ENCODE measurements around the gene CCSER1.

CCSER1 gene

DNA sequence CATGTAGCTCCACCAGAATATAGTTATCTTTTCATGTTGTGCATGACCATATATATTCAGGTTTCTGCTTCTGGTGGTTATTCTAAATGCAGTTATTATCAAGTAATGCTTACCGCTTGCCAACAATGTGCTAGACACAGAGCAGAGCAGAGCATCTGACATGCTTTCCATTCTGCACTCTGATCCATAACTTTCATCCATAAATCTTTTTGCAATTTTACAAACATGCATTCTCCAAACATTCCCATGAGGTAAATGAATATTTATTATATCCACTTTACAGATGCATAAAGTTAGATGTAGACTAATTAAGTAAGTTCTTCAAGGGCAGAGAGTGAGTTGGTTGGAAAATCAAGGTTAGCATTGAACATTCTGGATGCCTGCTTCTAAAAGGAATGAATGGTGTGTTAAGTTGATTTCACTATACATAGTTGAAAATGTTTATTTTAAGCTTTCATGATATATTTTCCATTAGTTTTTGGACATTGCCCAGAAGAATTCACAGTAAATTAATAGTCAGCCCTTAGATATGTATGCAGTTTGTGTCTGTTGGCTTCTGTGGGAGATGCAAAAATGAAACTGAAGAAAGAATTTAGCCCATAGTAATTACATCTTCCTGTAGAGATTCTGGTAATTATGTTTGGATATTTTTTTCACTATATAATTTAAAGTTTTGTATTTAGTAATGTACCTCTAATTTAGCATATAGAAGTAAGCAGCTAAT, 867.8 kb downstream of the CCSER1 start:
- H3K36me3 ChIP-seq, result no peaks in the 10 kb centered on the region
- no peaks in the 10 kb centered on the region for H3K4me1 ChIP-seq
- H3K9me3 ChIP-seq (replicated peaks in 1 of 11), result no peaks in the 10 kb centered on the region
- no peak overlapping the region for H3K27ac ChIP-seq
- no peaks in the 10 kb centered on the region for H3K27me3 ChIP-seq
- H3K4me2 ChIP-seq, result no peak overlapping the region
- H3K4me3 ChIP-seq, result no peak overlapping the region
- no peaks in the 10 kb centered on the region for H4K20me1 ChIP-seq
- no peak overlapping the region for H3K9ac ChIP-seq
- TF ChIP-seq Cebpa-rat (IDR thresholded peaks at IDR 0.05), result no peak

- H3K9me3 ChIP-seq (replicated peaks in 1 of 11), result no peaks in the 10 kb centered on the region
- TF ChIP-seq Cebpa-rat (IDR thresholded peaks at IDR 0.05), result no peak
- H3K36me3 ChIP-seq, result no peaks in the 10 kb centered on the region
- no peak overlapping the region for H3K27ac ChIP-seq
- no peaks in the 10 kb centered on the region for H3K27me3 ChIP-seq
- H3K4me3 ChIP-seq, result no peak overlapping the region
- H3K9ac ChIP-seq, result no peak overlapping the region
- H3K4me2 ChIP-seq, result no peak overlapping the region
- peaks cover 0 to 7% (median 0%) of the 10 kb centered on the region in 10 experiments; a peak in 1 of 20 replicates for H3K4me1 ChIP-seq
- no peaks in the 10 kb centered on the region for H4K20me1 ChIP-seq
These were observed 868.8 kb downstream of the CCSER1 start for GRCh38 chr4:90995996-90996395.

DNA sequence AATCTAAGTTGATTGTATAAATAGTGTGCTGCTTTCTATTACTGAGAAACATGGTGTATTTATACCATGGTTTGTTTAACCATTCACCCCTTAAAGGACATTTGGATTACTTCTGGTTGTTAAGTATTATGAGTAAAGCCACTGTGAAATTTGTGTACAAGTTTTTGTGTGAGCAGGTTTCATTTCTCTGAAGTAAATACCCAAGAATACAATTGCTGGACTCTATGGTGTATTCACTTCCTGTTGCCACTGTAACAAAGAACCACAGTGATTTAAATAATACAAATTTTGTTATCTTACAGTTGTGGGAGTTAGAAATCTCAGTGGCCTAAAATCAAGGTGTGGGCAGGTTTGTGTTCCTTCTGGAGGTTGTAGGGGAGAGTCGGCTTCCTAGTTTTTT, 869.6 kb downstream of the CCSER1 start:
- H3K27ac ChIP-seq, result no peak overlapping the region
- no peak for TF ChIP-seq Cebpa-rat (IDR thresholded peaks at IDR 0.05)
- H3K27me3 ChIP-seq, result no peaks in the 10 kb centered on the region
- H3K4me3 ChIP-seq, result no peak overlapping the region
- H3K36me3 ChIP-seq, result no peaks in the 10 kb centered on the region
- no peaks in the 10 kb centered on the region for H3K9me3 ChIP-seq (replicated peaks in 1 of 11)
- H3K4me2 ChIP-seq, result no peak overlapping the region
- no peak overlapping the region for H3K9ac ChIP-seq
- H3K4me1 ChIP-seq, result peaks cover 0 to 7% (median 0%) of the 10 kb centered on the region in 10 experiments; a peak in 1 of 20 replicates
- no peaks in the 10 kb centered on the region for H4K20me1 ChIP-seq

DNA sequence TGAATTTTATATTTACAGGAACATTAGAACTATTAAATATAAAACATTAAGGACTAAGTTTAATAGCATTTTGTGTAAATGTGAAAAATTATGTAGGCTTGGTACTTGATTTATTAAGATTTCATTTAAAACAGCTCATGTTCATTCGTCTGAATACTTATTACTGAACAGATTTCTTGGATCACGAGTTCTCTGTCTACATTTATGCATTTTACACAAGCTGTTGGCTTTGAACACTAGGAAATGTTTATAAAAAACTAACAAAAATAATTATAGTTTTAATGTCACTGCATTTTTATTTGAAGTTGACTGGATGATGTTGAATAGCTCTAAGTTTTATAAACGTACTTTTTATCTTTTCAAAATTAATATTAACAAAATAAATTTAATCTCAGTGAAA, 888.7 kb downstream of the CCSER1 start:
- no peaks in the 10 kb centered on the region for H3K27me3 ChIP-seq
- TF ChIP-seq Cebpa-rat (IDR thresholded peaks at IDR 0.05), result no peak
- no peak overlapping the region for H3K4me2 ChIP-seq
- H3K4me1 ChIP-seq, result no peaks in the 10 kb centered on the region
- H3K4me3 ChIP-seq, result no peak overlapping the region
- no peak overlapping the region for H3K27ac ChIP-seq
- H3K9ac ChIP-seq, result no peak overlapping the region
- H3K9me3 ChIP-seq (replicated peaks in 1 of 11), result no peaks in the 10 kb centered on the region
- H4K20me1 ChIP-seq, result no peaks in the 10 kb centered on the region
- H3K36me3 ChIP-seq, result no peaks in the 10 kb centered on the region

DNA sequence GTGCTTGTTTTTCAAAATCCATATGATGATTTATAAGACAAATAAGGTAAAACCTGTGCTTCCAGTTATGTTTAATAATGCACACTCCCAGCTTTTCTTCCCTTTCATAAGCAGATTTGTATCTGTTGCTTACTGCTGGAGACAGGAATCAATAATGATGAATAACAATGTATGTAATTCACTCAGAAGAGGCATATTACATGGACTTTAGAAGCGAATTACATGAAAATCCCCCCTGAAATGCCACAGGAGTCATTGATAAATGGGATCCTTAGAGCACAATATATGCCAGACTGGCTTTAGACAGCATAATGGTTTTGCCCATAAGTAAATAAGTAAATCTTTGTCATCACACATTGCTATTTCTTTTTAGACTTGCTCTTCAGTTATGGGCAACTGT, 892.3 kb downstream of the CCSER1 start:
- H3K9me3 ChIP-seq (replicated peaks in 1 of 11), result no peaks in the 10 kb centered on the region
- no peak overlapping the region for H3K27ac ChIP-seq
- no peaks in the 10 kb centered on the region for H3K4me1 ChIP-seq
- H3K27me3 ChIP-seq, result no peaks in the 10 kb centered on the region
- H3K36me3 ChIP-seq, result no peaks in the 10 kb centered on the region
- H4K20me1 ChIP-seq, result no peaks in the 10 kb centered on the region
- no peak overlapping the region for H3K9ac ChIP-seq
- H3K4me2 ChIP-seq, result no peak overlapping the region
- no peak overlapping the region for H3K4me3 ChIP-seq
- no peak for TF ChIP-seq Cebpa-rat (IDR thresholded peaks at IDR 0.05)

DNA sequence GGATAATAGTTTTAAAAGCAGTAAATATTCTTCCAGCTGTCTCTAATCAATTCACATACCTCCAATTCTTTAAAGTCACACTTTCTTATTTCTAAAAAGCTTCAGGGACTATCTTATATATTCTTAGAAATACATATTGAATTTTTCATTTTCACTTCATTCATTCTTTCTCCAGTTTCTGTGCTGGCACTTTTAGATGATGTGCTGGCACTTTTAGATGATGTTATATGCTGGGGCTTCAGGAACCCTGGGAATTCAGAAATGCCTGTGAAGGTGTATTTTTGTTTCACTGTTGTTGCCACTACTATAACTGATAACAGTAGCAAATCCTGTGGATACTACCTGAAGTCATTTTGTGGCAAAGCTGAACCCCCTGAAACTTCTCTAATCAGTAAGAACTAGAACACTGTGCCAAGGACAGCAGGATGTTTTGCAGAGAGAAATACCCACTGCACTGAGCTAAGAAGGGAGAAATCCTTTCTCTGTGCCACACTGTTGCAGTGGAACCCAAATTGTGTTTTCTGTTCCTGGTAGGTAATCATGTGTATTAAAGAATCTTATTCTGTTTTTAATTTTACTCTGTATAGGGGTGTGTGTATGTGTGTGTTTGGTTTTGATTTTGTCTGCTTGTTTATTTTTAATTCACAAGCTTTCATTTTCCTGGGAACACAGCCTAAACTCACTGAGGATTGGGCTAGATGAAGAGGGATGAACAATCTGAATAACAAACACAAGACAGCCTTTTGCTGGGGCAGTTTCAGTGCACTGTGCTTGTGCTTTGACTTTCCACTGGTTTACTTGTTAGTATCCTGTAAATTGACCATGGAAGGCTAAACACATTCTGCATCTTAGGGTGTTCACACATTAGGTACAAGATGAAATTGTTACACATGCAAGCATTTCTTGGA, 898.3 kb downstream of the CCSER1 start:
- Histone ChIP-seq H3K36me3 (no peaks in the 10 kb centered on the region), H3K9ac (no peak overlapping the region), H3K9me3 (replicated peaks in 1 of 11) (no peaks in the 10 kb centered on the region), H3K4me1 (no peaks in the 10 kb centered on the region), H4K20me1 (no peaks in the 10 kb centered on the region), H3K27ac (no peak overlapping the region), H3K27me3 (no peaks in the 10 kb centered on the region), H3K4me3 (no peak overlapping the region), H3K4me2 (no peak overlapping the region)
- no peak for TF ChIP-seq Cebpa-rat (IDR thresholded peaks at IDR 0.05)

DNA sequence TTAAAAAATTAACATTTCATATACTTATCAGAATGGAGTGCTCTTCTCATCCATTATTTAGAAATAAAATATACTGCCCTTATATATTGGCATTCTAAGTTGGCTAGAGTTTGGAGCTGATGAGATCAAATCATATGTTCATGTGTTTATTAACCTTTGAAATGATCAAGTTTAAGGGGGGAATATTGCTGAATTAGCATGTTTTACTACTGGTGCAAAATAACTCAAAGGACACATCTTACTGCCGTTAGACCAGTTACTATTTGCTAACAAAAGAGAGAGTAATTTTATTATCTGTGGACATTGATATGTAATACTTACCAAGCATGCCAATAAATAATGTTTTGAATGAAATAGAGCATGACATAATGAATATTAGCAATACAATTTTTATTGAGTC, 901.0 kb downstream of the CCSER1 start:
- Histone ChIP-seq H3K36me3 (no peaks in the 10 kb centered on the region), H3K4me2 (no peak overlapping the region), H3K4me1 (no peaks in the 10 kb centered on the region), H3K9ac (no peak overlapping the region), H4K20me1 (no peaks in the 10 kb centered on the region), H3K27me3 (no peaks in the 10 kb centered on the region), H3K4me3 (no peak overlapping the region), H3K9me3 (replicated peaks in 1 of 11) (no peaks in the 10 kb centered on the region), H3K27ac (no peak overlapping the region)
- TF ChIP-seq Cebpa-rat (IDR thresholded peaks at IDR 0.05), result no peak

DNA sequence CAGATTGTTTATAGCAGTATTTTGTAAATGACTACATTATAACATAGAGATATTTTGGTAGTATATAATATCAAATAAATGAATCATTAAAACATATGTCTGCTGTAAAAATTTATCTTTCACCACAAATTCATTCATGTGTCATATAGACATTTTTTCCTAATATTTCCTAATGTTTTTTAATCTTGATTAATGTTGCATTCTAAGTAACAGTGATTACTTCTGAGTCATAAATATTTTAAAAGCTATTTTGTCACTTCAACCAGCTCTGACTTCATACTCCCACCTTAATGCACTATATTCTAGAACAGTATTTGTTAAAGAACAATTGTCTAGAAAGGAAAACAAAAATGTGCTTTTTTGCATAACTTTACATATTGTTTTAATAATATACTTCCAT, 904.6 kb downstream of the CCSER1 start:
- no peak for TF ChIP-seq Cebpa-rat (IDR thresholded peaks at IDR 0.05)
- Histone ChIP-seq H3K4me1 (no peaks in the 10 kb centered on the region), H3K36me3 (no peaks in the 10 kb centered on the region), H3K27ac (no peak overlapping the region), H3K4me3 (no peak overlapping the region), H3K9me3 (replicated peaks in 1 of 11) (no peaks in the 10 kb centered on the region), H4K20me1 (no peaks in the 10 kb centered on the region), H3K4me2 (no peak overlapping the region), H3K9ac (no peak overlapping the region), H3K27me3 (no peaks in the 10 kb centered on the region)

GRCh38 chr4:91032725-91033445, 905.7 kb downstream of the CCSER1 start:
- Histone ChIP-seq H3K9ac (no peak overlapping the region), H3K4me1 (no peaks in the 10 kb centered on the region), H3K4me3 (no peak overlapping the region), H3K9me3 (replicated peaks in 1 of 11) (no peaks in the 10 kb centered on the region), H4K20me1 (no peaks in the 10 kb centered on the region), H3K4me2 (no peak overlapping the region), H3K27ac (no peak overlapping the region), H3K36me3 (no peaks in the 10 kb centered on the region), H3K27me3 (no peaks in the 10 kb centered on the region)
- no peak for TF ChIP-seq Cebpa-rat (IDR thresholded peaks at IDR 0.05)

All from BLaER1 treated with 17β-estradiol and CSF1 and Interleukin-3, amounts not matched to agents 10 nM and 100 nM (cell line).